Activated naive CD4-positive, alpha-beta T cell treated with anti-CD3 and anti-CD28 coated beads, Interleukin-2, amount 50 U/mL, for 16 hours (primary cell): ENCODE measurements around the gene ENPP4.
"Not testable (repeated sequence)": the region's sequence is repeated elsewhere in the genome, so short reads cannot be mapped to it uniquely, and the experiment has no call there.

Source experiments
- DNase-seq: peaks from one replicate; pipeline ENCODE4 v3.0.0-alpha.2; 2020

The ENPP4 gene

DNA sequence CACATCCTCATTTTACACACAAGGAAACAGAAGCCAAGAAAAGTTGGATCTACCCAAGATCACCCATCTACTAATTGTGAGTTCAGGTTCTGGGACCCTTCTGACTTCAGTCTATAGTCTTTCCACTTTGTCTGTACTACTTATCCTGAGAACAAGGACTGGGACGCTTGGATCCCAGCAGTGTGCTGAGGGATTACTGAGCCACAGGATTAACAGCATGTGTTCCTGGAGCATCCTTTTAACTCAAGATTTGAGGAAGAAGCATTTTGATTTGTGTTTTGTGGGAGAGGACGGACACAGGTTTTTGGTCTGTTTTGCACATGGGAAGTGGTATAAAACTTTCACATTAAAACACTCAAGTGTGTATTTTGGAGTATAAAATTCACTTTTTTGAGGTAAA, 4.4 kb downstream of the ENPP4 start:
- no peak for DNase-seq

DNA sequence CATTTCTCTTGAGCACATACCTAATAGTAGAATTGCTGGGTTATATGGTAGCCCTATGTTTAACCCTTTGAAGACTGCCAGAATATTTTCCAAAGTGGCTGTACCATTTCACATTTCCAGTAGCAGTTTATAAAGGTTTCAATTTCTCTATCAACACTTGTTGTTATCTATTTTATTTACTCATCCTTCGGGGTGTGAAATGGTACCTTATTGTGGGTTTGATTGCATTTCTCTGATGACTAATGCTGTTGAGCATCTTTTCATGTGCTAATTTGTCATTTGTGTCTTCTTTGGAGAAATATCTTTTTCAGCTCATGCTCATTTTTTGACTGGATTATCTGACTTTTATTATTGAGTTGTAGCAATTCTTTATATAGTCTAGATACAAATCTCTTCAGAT, 5.4 kb downstream of the ENPP4 start:
- DNase-seq: no peak

DNA sequence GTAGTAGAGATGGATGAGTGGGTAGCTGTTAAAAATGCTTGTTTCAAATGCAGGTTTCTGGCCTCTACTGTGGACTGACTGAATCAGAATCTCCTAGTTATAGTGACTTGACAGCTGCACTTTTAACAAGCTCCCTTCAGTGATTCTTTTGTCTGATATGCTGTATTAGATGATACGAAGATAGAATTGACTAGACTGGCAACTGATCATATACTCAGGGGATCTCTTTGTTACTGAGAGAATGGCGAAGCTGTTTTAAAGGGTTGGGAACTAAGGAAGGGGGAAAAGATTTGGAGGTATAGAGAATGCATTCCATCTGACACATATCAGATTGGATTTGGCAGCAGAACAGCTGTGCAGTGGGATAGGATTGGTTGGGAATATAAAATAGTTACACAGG, 7.0 kb downstream of the ENPP4 start:
- DNase-seq: no peak

DNA sequence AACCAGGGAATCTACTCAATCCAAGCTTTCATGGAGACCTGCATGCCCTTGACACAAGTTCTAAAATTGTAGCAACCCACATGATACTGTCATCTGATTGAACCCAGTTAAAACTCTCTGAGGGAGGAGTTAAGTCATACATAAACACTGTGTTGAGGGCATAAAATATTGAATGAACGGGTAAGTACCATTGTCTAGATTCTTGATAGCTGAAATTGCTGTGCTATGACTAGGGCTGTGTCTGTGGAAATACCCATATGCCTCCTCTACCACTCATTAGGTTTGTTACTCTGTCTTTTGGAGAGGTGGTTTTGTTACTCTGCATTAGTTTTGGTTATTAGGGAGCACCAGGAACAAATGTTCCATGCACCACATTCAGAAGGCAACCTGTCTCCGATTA, 7.6 kb downstream of the ENPP4 start:
- DNase-seq: no peak

DNA sequence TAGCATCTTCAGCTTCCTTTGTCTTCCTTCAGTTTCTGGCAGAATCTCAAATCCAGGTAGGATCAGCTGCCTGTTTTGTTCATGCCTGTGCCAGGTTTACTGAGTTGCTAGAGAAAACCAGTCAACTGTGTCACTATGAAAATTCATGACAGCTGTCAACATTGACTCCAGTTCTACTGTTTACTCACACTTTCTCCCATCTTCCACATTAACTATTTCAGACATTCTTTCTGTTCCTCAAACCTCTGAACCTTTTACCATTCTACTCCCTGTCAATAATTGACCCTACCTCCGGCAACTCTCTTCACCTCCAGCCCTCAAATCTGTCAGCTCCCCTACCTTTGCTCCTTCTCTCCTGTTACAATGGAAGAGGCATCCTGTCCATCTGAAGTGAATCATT, 8.5 kb downstream of the ENPP4 start:
- no peak for DNase-seq

DNA sequence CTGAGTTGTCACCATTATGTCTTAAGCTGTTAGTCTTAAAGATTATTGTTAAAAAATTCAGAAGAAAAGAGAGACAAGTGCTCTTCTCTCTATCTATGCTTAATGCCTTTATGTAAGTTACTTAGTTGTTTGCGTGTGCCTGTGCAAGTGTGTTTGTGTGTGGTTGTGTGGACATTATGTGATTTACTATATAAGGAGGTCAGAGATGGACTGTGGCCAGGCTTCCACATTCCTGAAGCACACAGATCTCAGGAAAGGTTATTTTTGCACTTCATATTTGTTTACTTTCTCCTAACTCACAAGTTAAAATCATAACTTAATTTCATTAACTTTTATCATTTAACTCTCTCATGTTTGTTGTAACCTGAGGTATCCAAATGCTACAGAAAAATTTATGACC, 14.5 kb downstream of the ENPP4 start:
- DNase-seq: no peak

DNA sequence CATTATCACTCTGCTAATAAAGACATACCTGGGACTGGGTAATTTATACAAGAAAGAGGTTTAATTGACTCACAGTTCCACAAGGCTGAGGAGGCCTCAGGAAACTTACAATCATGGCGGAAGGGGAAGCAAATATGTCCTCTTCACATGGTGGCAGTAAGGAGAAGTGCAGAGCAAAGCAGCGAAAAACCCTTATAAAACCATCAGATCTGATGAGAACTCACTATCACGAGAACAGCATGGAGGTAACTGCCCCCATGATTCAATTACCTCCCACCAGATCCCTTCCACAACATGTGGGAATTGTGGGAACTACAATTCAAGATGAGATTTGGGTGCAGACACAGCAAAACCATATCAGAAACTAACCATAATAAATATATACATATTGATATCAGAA, 19.3 kb downstream of the ENPP4 start:
- not testable (repeated sequence) for DNase-seq

DNA sequence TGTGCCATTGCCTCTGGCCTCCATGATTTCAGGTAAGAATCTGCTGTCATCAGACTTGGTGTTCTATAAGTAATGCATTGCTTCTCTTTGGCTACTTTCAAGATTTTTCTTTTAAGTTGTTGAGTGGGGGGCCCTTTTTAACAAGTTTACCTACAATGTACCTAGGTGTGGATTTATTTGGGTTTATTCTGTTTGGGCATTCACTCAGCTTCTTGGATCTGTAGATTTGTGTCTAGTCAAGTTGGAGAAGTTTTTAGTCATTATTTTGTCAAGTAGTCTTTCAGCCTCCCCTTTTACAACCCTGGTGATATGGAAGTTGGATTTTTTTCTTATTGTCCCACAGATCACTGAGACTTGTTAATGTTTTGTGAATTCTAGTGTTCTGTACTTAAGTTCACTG, 26.9 kb downstream of the ENPP4 start:
- no peak for DNase-seq

DNA sequence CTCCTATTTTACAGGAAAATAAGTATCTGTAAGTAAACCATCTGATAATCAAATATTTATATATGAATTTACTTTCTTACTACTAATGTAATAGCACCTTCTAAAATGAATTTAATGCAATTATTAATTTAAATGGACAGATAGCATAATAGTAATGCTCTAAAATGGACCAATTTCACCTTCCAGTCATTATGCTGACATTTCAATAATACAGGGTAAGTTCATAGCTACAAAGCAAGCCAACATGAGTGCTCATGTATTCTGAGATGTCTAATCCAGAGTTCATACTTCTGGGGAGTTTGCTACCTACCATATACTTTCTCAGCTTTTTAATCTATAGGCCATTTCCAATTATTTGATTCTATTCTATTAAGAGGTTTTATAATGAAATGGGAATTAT, 29.4 kb downstream of the ENPP4 start:
- DNase-seq: no peak

DNA sequence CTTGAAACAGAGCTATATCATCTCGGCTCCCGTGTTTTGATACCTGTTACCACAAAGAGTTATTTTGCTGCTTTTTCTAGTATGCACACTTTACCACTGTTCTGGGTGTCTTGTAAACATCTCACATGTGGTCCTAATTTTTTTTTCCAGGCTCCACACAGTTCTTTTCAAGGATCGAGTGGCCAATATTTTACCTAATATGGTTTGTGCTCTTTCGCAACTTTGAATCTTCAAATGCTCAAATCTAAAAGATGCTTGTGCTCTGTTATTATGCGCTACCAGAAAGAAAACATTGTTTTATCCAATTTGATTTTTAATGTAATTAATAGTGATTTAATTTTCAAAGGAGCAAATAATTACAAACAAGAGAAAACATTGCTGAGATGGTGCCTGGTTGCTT, 30.3 kb downstream of the ENPP4 start:
- no peak for DNase-seq

DNA sequence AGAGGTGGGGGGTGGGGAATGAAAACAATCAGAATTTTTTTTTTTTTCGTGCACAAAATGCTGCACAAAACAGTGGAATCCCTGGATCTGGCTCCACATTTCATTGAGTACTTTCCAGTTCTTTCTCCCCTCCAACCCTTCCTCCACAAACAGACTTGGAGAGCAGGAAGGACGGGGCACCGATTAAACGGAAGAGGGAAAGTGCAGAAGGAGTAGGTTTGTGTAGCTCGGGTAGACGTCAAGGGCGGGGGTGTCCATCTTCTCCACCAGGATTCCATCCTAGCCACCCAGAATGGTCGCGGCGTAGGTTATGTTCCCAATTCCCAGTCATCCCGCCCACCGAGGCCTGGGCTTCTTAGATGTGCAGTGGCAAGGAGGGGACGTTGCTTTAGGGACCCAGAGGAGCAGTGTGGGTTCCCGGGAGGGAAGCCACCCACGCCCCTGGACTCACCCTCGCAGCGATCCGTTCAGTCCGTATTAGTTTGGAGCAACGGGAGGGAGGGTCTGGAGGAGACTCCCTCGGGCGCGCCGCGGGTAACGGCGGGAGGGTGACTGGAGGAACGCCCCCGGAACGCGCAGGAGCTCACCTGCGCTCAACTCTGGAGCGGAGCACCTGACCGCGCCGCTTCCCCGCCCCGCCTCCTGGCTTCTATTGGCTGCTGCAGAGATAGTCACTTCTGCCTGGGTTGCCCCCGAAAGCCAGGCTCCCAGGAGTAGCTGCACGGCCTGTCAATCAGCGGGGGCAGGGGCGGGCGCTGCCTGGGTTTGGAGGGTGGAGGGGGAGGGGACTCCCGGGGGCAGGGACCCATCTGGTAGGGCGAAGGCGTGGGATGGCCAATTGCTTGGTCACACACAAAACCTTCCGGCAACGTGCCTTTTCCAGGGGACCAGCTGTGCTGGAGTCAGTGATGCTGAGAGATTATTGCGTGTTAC, 40.8 kb downstream of the ENPP4 start, which contains the start of gene ENPP5:
TSS of gene ENPP5 (minus strand) at position 624 of the 933 bp plus-strand sequence. CDS start 2,718 bp downstream, outside the sequence.
- DNase-seq: peak; percentile 59

DNA sequence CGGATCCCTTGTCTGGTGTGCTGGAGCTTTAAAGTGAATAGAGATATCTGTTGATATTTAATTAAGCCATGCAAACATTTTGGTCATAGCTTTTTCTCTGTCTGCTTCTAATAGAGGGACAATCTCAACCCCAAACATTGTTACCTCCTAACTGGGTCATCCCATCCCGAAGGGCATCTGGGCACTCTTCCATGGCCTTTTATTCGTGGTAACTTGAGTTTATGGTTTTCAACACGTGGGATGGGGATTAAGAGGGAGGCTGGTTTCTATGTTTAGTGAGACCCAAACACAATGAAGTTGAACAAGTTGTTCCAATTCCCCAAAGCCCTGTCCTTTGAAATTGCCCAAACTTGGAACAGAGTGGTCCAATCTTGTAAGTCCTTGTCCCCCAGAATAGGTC, 42.4 kb downstream of the ENPP4 start:
- no peak for DNase-seq

DNA sequence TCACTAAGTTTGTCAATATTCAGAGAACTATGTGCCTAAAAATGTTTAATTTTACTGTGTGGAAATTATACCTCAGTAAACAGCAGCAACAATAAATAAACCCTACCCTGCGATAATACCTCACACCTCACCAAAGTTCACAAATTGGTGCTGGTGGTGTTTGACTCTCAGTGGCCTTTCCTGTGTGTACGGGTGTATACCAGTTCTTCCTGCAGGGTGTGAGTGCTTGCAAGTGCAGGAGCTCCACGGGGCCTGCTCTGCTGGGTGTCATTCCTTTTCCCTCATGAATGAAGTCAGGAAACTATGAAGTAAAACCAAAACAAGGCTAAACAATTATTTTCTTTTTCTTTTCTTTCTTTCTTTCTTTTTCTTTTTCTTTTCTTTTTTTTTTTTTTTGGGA, 45.1 kb downstream of the ENPP4 start:
- no peak for DNase-seq

DNA sequence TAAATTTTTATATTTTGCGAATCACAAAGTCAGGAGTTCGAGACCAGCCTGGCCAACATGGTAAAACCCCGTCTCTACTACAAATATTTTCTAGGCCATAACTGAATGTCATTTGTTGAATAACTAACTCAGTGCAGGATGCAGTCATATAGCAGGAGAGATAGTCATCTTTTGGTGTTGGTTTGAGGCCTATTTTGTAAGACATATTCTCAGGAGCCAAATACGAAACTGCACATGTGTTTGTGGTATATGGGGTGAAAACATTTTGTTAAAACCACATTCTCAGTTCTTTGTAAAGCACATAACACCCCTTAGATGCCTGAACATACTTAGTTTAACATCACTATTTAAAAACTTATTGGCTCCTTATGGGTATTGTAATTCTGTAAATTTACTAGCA, 45.7 kb downstream of the ENPP4 start:
- DNase-seq: no peak

DNA sequence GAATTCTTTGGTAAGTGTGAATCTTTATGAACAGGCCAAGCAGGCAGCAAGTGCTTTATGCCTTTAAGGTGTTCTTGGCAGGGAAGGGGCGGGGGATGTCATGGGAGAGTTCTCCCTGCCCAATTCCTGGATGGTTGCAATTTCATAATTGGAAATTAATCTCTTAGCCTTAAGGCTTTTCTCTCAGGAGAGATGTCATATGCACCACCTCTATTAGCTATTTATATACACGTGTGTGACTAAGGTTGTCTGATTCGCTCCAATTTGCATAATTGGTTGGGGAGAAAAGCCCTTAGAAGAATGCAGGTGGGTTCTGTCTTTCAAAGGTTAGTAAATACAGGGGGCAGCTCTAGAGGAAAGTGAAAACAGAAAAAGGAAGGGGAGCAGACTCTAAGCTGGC, 46.2 kb downstream of the ENPP4 start:
- DNase-seq: no peak

DNA sequence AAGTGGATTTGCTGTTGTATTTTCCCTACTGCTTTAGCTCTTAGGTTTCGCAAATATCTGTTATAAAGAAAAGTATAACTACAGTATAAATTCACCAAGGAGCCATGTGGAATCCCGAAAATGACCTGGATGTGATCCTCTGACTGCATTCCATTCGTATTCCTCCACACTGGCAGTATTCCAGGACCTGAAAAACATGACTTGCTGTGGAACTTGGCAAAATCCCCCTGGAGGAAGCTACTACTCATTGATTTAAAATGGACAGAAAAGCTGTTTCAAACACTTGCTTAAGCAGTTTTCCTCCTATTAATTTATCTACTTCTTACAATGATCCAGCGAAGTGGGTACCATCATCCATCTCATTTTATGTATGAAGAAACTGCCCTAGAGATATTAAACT, 54.3 kb downstream of the ENPP4 start:
- no peak for DNase-seq

DNA sequence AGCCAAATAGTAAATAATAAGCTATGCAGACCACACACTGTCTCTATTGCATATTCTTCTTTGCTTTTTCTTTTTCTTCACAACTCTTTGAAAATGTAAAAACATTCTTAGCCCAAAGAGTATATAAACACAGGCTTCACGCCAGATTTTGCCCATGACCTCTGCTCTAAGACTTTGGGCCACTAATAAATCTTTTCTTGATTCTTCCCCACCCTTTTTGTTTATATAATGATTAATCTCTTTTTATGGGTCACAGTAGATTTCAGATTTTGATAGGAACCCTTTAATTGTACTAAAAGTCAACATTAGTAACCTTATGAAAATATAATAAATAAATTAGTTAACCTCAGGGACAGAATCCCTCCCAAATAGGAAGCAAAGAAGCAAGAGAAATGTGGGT, 56.8 kb downstream of the ENPP4 start:
- DNase-seq: no peak

DNA sequence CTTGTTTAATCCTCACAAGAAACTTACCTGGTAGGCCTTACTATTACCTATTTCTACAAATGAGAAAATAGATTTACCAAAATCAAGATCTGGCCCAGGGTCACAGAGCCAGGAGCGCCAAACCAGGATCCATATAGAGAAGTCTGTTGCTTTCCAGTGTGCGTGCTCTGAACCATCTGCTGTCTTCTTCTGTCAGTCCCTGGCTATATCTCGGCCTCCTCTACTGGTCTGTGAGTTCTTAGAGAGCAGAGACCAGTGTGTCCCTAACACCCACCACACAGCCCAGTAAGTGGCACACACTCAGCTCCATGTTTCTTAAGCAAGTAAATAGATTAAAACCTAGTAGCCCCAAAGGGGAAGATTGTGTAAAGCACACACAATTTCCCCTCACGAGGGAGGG, 59.9 kb downstream of the ENPP4 start:
- DNase-seq: no peak

DNA sequence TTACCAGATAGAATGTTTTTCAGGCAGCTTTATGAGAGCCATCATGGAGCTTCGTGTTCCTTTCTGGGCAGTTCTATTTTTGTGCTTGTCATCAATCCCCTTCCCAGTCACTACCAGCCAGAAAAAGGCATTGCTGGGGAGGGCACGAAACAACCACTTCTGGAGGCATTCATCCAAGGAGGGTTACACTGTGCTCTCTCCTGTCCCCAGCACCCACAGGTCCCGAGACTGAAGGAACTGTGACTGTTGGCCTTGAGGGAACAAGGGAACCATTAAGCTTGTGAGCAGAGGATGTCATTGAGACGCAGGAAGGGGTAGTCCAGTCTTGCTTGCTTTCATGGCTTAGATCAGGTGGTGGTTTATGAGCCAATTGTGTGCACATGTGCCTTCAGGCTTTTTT, 61.1 kb downstream of the ENPP4 start:
- DNase-seq: no peak

DNA sequence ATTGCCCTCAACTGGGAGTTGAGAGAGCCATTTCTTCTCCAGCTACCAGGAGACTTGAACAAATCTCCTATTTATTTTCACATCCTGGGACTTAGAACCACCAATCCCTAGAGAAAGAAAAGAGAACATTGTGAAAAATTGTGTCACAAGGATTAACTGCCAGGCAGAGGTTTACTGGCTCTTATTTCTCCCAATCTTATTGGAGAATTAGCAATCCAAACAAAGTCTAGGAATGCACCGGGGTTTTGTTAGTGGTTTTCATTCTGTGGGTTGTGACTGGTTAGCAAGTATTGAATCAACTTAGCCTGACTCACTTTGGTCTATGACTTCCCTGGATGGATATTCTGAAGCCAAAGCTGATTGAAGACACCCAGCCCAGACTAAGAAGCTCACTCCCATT, 62.2 kb downstream of the ENPP4 start:
- DNase-seq: no peak
